KMS-11 (cell line): Measurements from ENCODE around the gene ZFP92.

Experiments
- H2AFZ ChIP-seq: fragments of 200-600 bp; sonication (generic); 2 replicates; pipeline ENCODE4 v1.6.1; 2016; ENCODE audit warnings: antibody characterized with exemption, mixed run types, low read depth
- H3K27ac ChIP-seq: fragments of 200-600 bp; sonication (generic); 2 replicates; pipeline ENCODE4 v1.6.1; 2016; ENCODE audit warnings: mild to moderate bottlenecking, mixed run types
- H3K27me3 ChIP-seq: fragments of 200-600 bp; sonication (generic); 2 replicates; pipeline ENCODE4 v1.6.1; 2017; ENCODE audit warnings: mild to moderate bottlenecking, low read depth, mixed run types, moderate library complexity; ENCODE audit not compliant: insufficient read depth
- H3K36me3 ChIP-seq: fragments of 200-600 bp; sonication (generic); 2 replicates; pipeline ENCODE4 v1.6.1; 2017; ENCODE audit warnings: mild to moderate bottlenecking, mixed run types; ENCODE audit not compliant: insufficient read depth
- H3K4me1 ChIP-seq: fragments of 200-600 bp; sonication (generic); 2 replicates; pipeline ENCODE4 v1.6.1; 2016; ENCODE audit warnings: mild to moderate bottlenecking, low read depth, mixed run types; ENCODE audit not compliant: poor library complexity, severe bottlenecking
- H3K4me2 ChIP-seq: fragments of 200-600 bp; sonication (generic); 2 replicates; pipeline ENCODE4 v1.7.0; 2016; ENCODE audit warnings: mild to moderate bottlenecking, mixed run types
- H3K4me3 ChIP-seq: fragments of 200-600 bp; sonication (generic); IDR thresholded peaks from 2 replicates; pipeline ENCODE4 v1.6.1; 2017; ENCODE audit warnings: low read depth, low read length, mixed read lengths; ENCODE audit not compliant: insufficient read depth
- H3K79me2 ChIP-seq: fragments of 200-600 bp; sonication (generic); 2 replicates; pipeline ENCODE4 v1.6.1; 2016; ENCODE audit warnings: low read depth, mixed run types; ENCODE audit not compliant: insufficient read depth
- H3K9ac ChIP-seq: fragments of 200-600 bp; sonication (generic); 2 replicates; pipeline ENCODE4 v1.6.1; 2016; ENCODE audit warnings: mild to moderate bottlenecking, mixed run types
- H4K20me1 ChIP-seq: fragments of 200-600 bp; sonication (generic); 2 replicates; pipeline ENCODE4 v1.6.1; 2016; ENCODE audit warnings: mild to moderate bottlenecking, mixed run types; ENCODE audit not compliant: insufficient read depth
- TF ChIP-seq, protein P1 (sequence below): fragments of 200-600 bp; sonication (generic); conservative IDR thresholded peaks from 2 replicates; pipeline ENCODE4 v1.6.1; 2017; ENCODE audit warnings: low read depth, mild to moderate bottlenecking, antibody characterized with exemption, low read length, moderate library complexity, mixed read lengths

The ZFP92 gene

DNA sequence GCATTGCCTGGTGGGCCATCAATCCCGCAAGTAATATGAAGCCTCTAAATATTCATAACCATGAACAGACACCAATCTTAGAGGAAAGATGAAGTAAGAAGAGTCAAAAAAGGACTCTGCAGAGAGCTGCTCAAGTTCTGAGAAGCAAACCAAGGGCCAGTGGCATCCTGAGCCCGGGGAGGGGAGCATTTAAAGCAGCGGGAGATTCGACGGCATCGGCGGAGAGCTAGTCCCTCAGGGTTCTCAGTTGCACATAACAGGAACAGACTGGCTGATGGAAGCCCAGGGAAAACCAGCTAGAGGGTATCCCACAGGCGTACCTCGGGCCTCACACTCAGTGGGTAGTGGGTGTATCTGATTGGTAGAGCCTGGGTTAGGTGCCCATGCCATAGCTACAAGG is 5.3 kb upstream of the ZFP92 start:
- H3K4me2 ChIP-seq: no peak overlapping the region
- H3K36me3 ChIP-seq: no peaks in the 10 kb centered on the region
- H3K27me3 ChIP-seq: no peaks in the 10 kb centered on the region
- H3K27ac ChIP-seq: no peak overlapping the region
- H2AFZ ChIP-seq: no peak overlapping the region
- no peaks in the 10 kb centered on the region for H4K20me1 ChIP-seq
- H3K9ac ChIP-seq: no peak overlapping the region
- TF ChIP-seq, protein P1, sequence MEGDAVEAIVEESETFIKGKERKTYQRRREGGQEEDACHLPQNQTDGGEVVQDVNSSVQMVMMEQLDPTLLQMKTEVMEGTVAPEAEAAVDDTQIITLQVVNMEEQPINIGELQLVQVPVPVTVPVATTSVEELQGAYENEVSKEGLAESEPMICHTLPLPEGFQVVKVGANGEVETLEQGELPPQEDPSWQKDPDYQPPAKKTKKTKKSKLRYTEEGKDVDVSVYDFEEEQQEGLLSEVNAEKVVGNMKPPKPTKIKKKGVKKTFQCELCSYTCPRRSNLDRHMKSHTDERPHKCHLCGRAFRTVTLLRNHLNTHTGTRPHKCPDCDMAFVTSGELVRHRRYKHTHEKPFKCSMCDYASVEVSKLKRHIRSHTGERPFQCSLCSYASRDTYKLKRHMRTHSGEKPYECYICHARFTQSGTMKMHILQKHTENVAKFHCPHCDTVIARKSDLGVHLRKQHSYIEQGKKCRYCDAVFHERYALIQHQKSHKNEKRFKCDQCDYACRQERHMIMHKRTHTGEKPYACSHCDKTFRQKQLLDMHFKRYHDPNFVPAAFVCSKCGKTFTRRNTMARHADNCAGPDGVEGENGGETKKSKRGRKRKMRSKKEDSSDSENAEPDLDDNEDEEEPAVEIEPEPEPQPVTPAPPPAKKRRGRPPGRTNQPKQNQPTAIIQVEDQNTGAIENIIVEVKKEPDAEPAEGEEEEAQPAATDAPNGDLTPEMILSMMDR: no peak
- no peaks in the 10 kb centered on the region for H3K4me1 ChIP-seq
- H3K4me3 ChIP-seq: no peak overlapping the region
- H3K79me2 ChIP-seq: no peaks in the 10 kb centered on the region

DNA sequence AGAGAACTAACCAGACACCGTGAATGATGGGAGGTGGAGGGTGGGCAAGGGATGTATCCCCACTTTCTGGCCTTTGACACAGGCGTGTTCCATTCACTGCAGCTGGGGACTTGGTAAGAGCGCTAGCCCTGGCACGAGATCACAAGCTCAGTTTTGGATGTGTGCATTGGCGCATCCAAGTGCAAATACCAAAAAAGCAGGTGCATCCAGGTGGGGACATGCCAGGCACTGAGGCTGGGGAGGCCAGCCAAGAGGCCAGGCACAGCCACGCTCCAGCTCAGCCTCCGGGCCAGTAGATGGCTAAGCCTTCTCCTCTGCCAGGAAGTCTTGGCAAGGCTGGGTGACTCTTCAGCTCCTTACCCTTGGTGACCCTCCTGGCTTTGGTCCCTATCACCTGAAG is 4.4 kb upstream of the ZFP92 start:
- Histone ChIP-seq H3K79me2 (no peaks in the 10 kb centered on the region), H3K9ac (no peak overlapping the region), H3K4me3 (no peak overlapping the region), H3K27me3 (no peaks in the 10 kb centered on the region), H3K27ac (no peak overlapping the region), H3K36me3 (no peaks in the 10 kb centered on the region), H3K4me1 (no peaks in the 10 kb centered on the region), H3K4me2 (no peak overlapping the region), H4K20me1 (no peaks in the 10 kb centered on the region), H2AFZ (no peak overlapping the region)
- TF ChIP-seq, protein P1: no peak

DNA sequence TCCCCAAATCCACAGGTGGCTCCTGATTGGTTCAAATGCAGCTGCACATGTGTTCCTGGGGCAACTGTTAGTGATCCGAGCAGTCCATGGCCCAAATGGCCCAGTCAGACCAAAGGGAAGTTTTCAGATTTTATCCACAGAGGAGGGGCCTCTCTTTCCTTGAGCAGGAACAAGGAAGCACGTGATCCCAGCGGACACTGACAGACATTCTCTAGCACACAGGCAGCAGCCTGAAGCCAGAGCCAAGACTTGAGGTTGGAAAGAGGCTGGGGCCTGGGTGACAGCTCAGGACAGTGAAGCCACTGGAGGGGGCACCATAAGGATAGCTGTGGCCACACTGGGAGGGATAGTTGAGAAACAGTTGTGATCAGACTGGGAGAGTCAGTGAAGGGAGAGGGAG is 3.5 kb upstream of the ZFP92 start:
- H3K4me1 ChIP-seq: peaks cover 5% of the 10 kb centered on the region
- H3K27ac ChIP-seq: no peak overlapping the region
- H3K4me3 ChIP-seq: no peak overlapping the region
- no peak overlapping the region for H2AFZ ChIP-seq
- no peaks in the 10 kb centered on the region for H4K20me1 ChIP-seq
- H3K4me2 ChIP-seq: no peak overlapping the region
- TF ChIP-seq, protein P1: no peak
- H3K79me2 ChIP-seq: no peaks in the 10 kb centered on the region
- no peaks in the 10 kb centered on the region for H3K36me3 ChIP-seq
- H3K9ac ChIP-seq: no peak overlapping the region
- H3K27me3 ChIP-seq: no peaks in the 10 kb centered on the region

DNA sequence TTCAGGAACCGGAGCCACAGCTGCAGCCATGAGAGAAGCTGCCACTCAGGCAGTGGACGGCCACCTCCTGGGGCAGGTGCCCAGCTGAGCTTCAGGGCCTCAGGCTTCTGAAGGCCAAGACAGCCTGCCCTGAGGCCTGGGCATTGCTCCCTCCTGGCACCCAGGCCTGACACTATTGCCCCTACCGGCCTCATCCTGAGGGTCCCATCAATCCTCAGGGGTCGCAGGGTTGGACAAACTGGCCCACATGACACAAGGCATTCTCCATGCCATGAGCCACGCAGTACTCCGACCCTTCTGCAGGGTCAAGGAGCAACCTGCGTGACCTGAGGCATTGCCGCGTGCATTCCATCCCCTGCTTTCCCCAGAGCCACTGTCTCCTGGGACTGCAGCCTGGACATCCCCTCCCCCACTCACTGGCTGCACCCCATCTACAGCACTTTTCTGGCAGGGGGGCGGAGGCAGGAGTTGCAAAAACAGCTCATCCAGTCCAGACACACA is 3.0 kb upstream of the ZFP92 start:
- no peak overlapping the region for H3K4me3 ChIP-seq
- H4K20me1 ChIP-seq: no peaks in the 10 kb centered on the region
- no peak overlapping the region for H2AFZ ChIP-seq
- H3K9ac ChIP-seq: no peak overlapping the region
- no peak overlapping the region for H3K27ac ChIP-seq
- H3K79me2 ChIP-seq: no peaks in the 10 kb centered on the region
- H3K36me3 ChIP-seq: no peaks in the 10 kb centered on the region
- H3K4me2 ChIP-seq: no peak overlapping the region
- TF ChIP-seq, protein P1: no peak
- no peaks in the 10 kb centered on the region for H3K27me3 ChIP-seq
- peaks cover 5% of the 10 kb centered on the region for H3K4me1 ChIP-seq
